ENCODE results near the gene KCNJ16. TPM values are rescaled to one million over a fixed set of nuclear protein-coding genes. Genes with fewer than 3 reads are reported as not detected.

KCNJ16 gene
- total RNA-seq, 4 donors from 2014 or later, result 2.4 to 36.2 (median 22.4) TPM

- WGBS, 2 donors, result 68 to 69% methylated on average over 2 of the region's 2 CpGs
- Histone ChIP-seq H3K9me3 (peaks cover 0 to 14% (median 0%) of the 10 kb centered on the region in 4 donors), H3K36me3 (no peaks in the 10 kb centered on the region), H3K27me3 (no peaks in the 10 kb centered on the region), H3K4me3 (no peak overlapping the region), H3K27ac (no peak overlapping the region), H3K4me1 (peaks cover 0 to 6% (median 0%) of the 10 kb centered on the region in 4 donors)
- no peak for DNase-seq (ENCODE audit: low spot score in 2 of 2)
- TF ChIP-seq EP300 (IDR thresholded peaks at IDR 0.05), result no peak
- no peak for TF ChIP-seq CTCF (IDR thresholded peaks at IDR 0.05)
- TF ChIP-seq POLR2A (IDR thresholded peaks at IDR 0.05), result no peak
These were observed 48.2 kb downstream of the KCNJ16 start for GRCh38 chr17:70123193-70123592.

GRCh38 chr17:70124723-70125122 lies 49.7 kb downstream of the KCNJ16 start:
- Histone ChIP-seq H3K4me1 (peaks cover 0 to 6% (median 0%) of the 10 kb centered on the region in 4 donors), H3K27me3 (no peaks in the 10 kb centered on the region), H3K9me3 (peaks cover 0 to 6% (median 0%) of the 10 kb centered on the region in 4 donors), H3K4me3 (no peak overlapping the region), H3K36me3 (no peaks in the 10 kb centered on the region), H3K27ac (no peak overlapping the region)
- TF ChIP-seq EP300 (IDR thresholded peaks at IDR 0.05) (no peak), CTCF (IDR thresholded peaks at IDR 0.05) (no peak), POLR2A (IDR thresholded peaks at IDR 0.05) (no peak)
- WGBS, 2 donors, result 81 to 87% methylated on average over 3 of the region's 3 CpGs
- DNase-seq (ENCODE audit: low spot score in 2 of 2), result no peak

- DNase-seq (ENCODE audit: low spot score in 2 of 2), result no peak
- no peak for TF ChIP-seq POLR2A (IDR thresholded peaks at IDR 0.05)
- no peak for TF ChIP-seq CTCF (IDR thresholded peaks at IDR 0.05)
- TF ChIP-seq EP300 (IDR thresholded peaks at IDR 0.05), result no peak
- Histone ChIP-seq H3K4me3 (no peak overlapping the region), H3K27me3 (no peaks in the 10 kb centered on the region), H3K36me3 (no peaks in the 10 kb centered on the region), H3K27ac (no peak overlapping the region), H3K4me1 (peaks cover 0 to 13% (median 0%) of the 10 kb centered on the region in 4 donors), H3K9me3 (no peaks in the 10 kb centered on the region)
- WGBS, 2 donors, result 93 to 96% methylated on average over 6 of the region's 6 CpGs
These were observed 52.3 kb downstream of the KCNJ16 start for GRCh38 chr17:70127221-70127873.

GRCh38 chr17:70128727-70129238 lies 53.8 kb downstream of the KCNJ16 start:
- Histone ChIP-seq H3K27me3 (no peaks in the 10 kb centered on the region), H3K36me3 (no peaks in the 10 kb centered on the region), H3K4me3 (no peak overlapping the region), H3K4me1 (peaks cover 0 to 7% (median 0%) of the 10 kb centered on the region in 4 donors), H3K27ac (no peak overlapping the region), H3K9me3 (no peaks in the 10 kb centered on the region)
- WGBS, 2 donors, result 95 to 98% methylated on average over 23 of the region's 23 CpGs
- no peak for TF ChIP-seq EP300 (IDR thresholded peaks at IDR 0.05)
- DNase-seq (ENCODE audit: low spot score in 2 of 2), result no peak

- TF ChIP-seq POLR2A (IDR thresholded peaks at IDR 0.05) (no peak), CTCF (IDR thresholded peaks at IDR 0.05) (no peak), EP300 (IDR thresholded peaks at IDR 0.05) (no peak)
- no peak for DNase-seq (ENCODE audit: low spot score in 2 of 2)
- 61% methylated on average over 3 of the region's 3 CpGs for WGBS, 2 donors
- H3K27me3 ChIP-seq, result no peaks in the 10 kb centered on the region
- no peaks in the 10 kb centered on the region for H3K9me3 ChIP-seq
- H3K4me1 ChIP-seq, result peaks cover 0 to 7% (median 0%) of the 10 kb centered on the region in 4 donors
- H3K27ac ChIP-seq, result no peak overlapping the region
- H3K4me3 ChIP-seq, result no peak overlapping the region
- H3K36me3 ChIP-seq, result no peaks in the 10 kb centered on the region
These were observed 55.3 kb downstream of the KCNJ16 start for GRCh38 chr17:70130289-70130688.
